HL-60/S4 treated with retinoic acid at 250 ng/mL for 4 days and 3 days (cell line): Measurements from ENCODE around the gene SIAH2.

Experiments used
- in situ Hi-C: fragments of 300-500 bp; cut with MboI; formaldehyde crosslinking; loops from 2 replicates; pipeline ENCODE4 v1.7.0; 2022; ENCODE audit warnings: low sequenced_read_pairs

SIAH2 gene

GRCh38 chr3:150749255-150749654 is 13.7 kb downstream of the SIAH2 start:
- in situ Hi-C loops, result no loop called here

- in situ Hi-C loops, result no loop called here
These were observed 14.3 kb downstream of the SIAH2 start for GRCh38 chr3:150748684-150749047.

GRCh38 chr3:150747886-150748683 is 14.9 kb downstream of the SIAH2 start:
- in situ Hi-C loops, result no loop called here

GRCh38 chr3:150746791-150747590 is 16.0 kb downstream of the SIAH2 start:
- in situ Hi-C loops, result no loop called here

GRCh38 chr3:150745832-150746231 is 17.1 kb downstream of the SIAH2 start:
- in situ Hi-C loops, result no loop called here

GRCh38 chr3:150744919-150745211 is 18.1 kb downstream of the SIAH2 start:
- in situ Hi-C loops, result no loop called here

- in situ Hi-C loops, result no loop called here
These were observed 18.7 kb downstream of the SIAH2 start for GRCh38 chr3:150744041-150744918.

GRCh38 chr3:150743508-150743907 is 19.5 kb downstream of the SIAH2 start:
- in situ Hi-C loops, result no loop called here

GRCh38 chr3:150742679-150743078 is 20.3 kb downstream of the SIAH2 start:
- in situ Hi-C loops, result no loop called here

- in situ Hi-C loops, result no loop called here
These were observed 20.8 kb downstream of the SIAH2 start for GRCh38 chr3:150742141-150742523.

GRCh38 chr3:150741497-150742140 is 21.4 kb downstream of the SIAH2 start:
- in situ Hi-C loops, result no loop called here

GRCh38 chr3:150740733-150741496 is 22.1 kb downstream of the SIAH2 start:
- in situ Hi-C loops, result no loop called here

GRCh38 chr3:150739877-150740645 is 22.9 kb downstream of the SIAH2 start:
- in situ Hi-C loops, result no loop called here

- in situ Hi-C loops, result no loop called here
These were observed 23.6 kb downstream of the SIAH2 start for GRCh38 chr3:150739200-150739863.

GRCh38 chr3:150738688-150739087 is 24.3 kb downstream of the SIAH2 start:
- in situ Hi-C loops, result no loop called here

- in situ Hi-C loops, result no loop called here
These were observed 24.9 kb downstream of the SIAH2 start for GRCh38 chr3:150737874-150738679.

- in situ Hi-C loops, result no loop called here
These were observed 25.8 kb downstream of the SIAH2 start for GRCh38 chr3:150736903-150737832.
